ENCODE measurements around the gene DTWD2. TPM values are rescaled to one million over a fixed set of nuclear protein-coding genes. Genes with fewer than 3 reads are reported as not detected.
"Not testable (repeated sequence)": the region's sequence is repeated elsewhere in the genome, so short reads cannot be mapped to it uniquely, and the experiment has no call there.

Gene DTWD2
- total RNA-seq, 3 donors from 2014 or later, result 6.4 to 23.1 (median 14.1) TPM

GRCh38 chr5:118968925-118969375, 19.4 kb downstream of the DTWD2 start:
- TF ChIP-seq POLR2A (IDR thresholded peaks at IDR 0.05) (no peak), CTCF (IDR thresholded peaks at IDR 0.05) (no peak), POLR2AphosphoS5 (IDR thresholded peaks at IDR 0.05) (no peak)
- intact Hi-C loops (cut with DNase I; ENCODE audit: low total_unique reads), result no loop called here

GRCh38 chr5:118968406-118968911, 19.9 kb downstream of the DTWD2 start:
- H3K4me3 ChIP-seq, result no peak overlapping the region
- no peaks in the 10 kb centered on the region for H3K9me3 ChIP-seq
- DNase-seq (ENCODE audit: low spot score in 2 of 2), result no peak
- H3K36me3 ChIP-seq, result no peaks in the 10 kb centered on the region
- H3K27ac ChIP-seq, result no peak overlapping the region
- H3K4me1 ChIP-seq, result no peaks in the 10 kb centered on the region
- intact Hi-C loops (cut with DNase I; ENCODE audit: low total_unique reads), result no loop called here
- no peaks in the 10 kb centered on the region for H3K27me3 ChIP-seq
- TF ChIP-seq POLR2A (IDR thresholded peaks at IDR 0.05) (no peak), CTCF (IDR thresholded peaks at IDR 0.05) (no peak), POLR2AphosphoS5 (IDR thresholded peaks at IDR 0.05) (no peak)

More at GRCh38 chr5:118968925-118969375, 19.4 kb downstream of the DTWD2 start:
- Histone ChIP-seq H3K9me3 (no peaks in the 10 kb centered on the region), H3K27ac (no peak overlapping the region), H3K27me3 (no peaks in the 10 kb centered on the region), H3K4me3 (no peak overlapping the region), H3K36me3 (no peaks in the 10 kb centered on the region), H3K4me1 (no peaks in the 10 kb centered on the region)
- no peak for DNase-seq (ENCODE audit: low spot score in 2 of 2)

GRCh38 chr5:118967059-118967508, 21.3 kb downstream of the DTWD2 start:
- Histone ChIP-seq H3K27ac (no peak overlapping the region), H3K27me3 (no peaks in the 10 kb centered on the region), H3K9me3 (no peaks in the 10 kb centered on the region), H3K4me1 (no peaks in the 10 kb centered on the region), H3K36me3 (no peaks in the 10 kb centered on the region), H3K4me3 (no peak overlapping the region)
- intact Hi-C loops (cut with DNase I; ENCODE audit: low total_unique reads), result no loop called here
- no peak for TF ChIP-seq CTCF (IDR thresholded peaks at IDR 0.05)
- TF ChIP-seq POLR2AphosphoS5 (IDR thresholded peaks at IDR 0.05), result no peak
- TF ChIP-seq POLR2A (IDR thresholded peaks at IDR 0.05), result no peak
- no peak for DNase-seq (ENCODE audit: low spot score in 2 of 2)

GRCh38 chr5:118965890-118966289, 22.5 kb downstream of the DTWD2 start:
- Histone ChIP-seq H3K36me3 (no peaks in the 10 kb centered on the region), H3K27me3 (no peaks in the 10 kb centered on the region), H3K4me3 (no peak overlapping the region), H3K27ac (no peak overlapping the region), H3K9me3 (no peaks in the 10 kb centered on the region), H3K4me1 (no peaks in the 10 kb centered on the region)
- no peak for DNase-seq (ENCODE audit: low spot score in 2 of 2)
- intact Hi-C loops (cut with DNase I; ENCODE audit: low total_unique reads), result no loop called here
- no peak for TF ChIP-seq POLR2A (IDR thresholded peaks at IDR 0.05)
- no peak for TF ChIP-seq CTCF (IDR thresholded peaks at IDR 0.05)
- no peak for TF ChIP-seq POLR2AphosphoS5 (IDR thresholded peaks at IDR 0.05)

GRCh38 chr5:118964970-118965369, 23.4 kb downstream of the DTWD2 start:
- H3K27me3 ChIP-seq; intact Hi-C loops (cut with DNase I; ENCODE audit: low total_unique reads); H3K27ac ChIP-seq; H3K9me3 ChIP-seq; H3K4me1 ChIP-seq; DNase-seq (ENCODE audit: low spot score in 2 of 2); H3K4me3 ChIP-seq; H3K36me3 ChIP-seq: not testable (repeated sequence)

- H3K4me3 ChIP-seq; H3K27me3 ChIP-seq; H3K9me3 ChIP-seq; DNase-seq (ENCODE audit: low spot score in 2 of 2); H3K36me3 ChIP-seq; intact Hi-C loops (cut with DNase I; ENCODE audit: low total_unique reads); H3K27ac ChIP-seq; H3K4me1 ChIP-seq: not testable (repeated sequence)
Measured at GRCh38 chr5:118964388-118964787, 24.0 kb downstream of the DTWD2 start.
